Body of pancreas (tissue), 4 donors: ENCODE measurements around the gene C4orf51.

Experiments
- POLR2A ChIP-seq, 3 donors: fragments of 450-650 bp; IDR thresholded peaks; one replicate each; pipeline ENCODE4 v1.6.1; 2016; ENCODE audit warnings: antibody characterized with exemption in 3 of 3, mild to moderate bottlenecking in 2 of 3
- TF ChIP-seq, protein P1 (sequence below), 7 experiments: fragments of 450-650 bp in 4 of 7; fragments of 200-600 bp in 3 of 7; sonication (generic) in 3 of 7; IDR thresholded peaks; one replicate each; pipeline ENCODE4 v1.5.1; 2016 to 2019; ENCODE audit warnings: antibody characterized with exemption in 7 of 7

DNA sequence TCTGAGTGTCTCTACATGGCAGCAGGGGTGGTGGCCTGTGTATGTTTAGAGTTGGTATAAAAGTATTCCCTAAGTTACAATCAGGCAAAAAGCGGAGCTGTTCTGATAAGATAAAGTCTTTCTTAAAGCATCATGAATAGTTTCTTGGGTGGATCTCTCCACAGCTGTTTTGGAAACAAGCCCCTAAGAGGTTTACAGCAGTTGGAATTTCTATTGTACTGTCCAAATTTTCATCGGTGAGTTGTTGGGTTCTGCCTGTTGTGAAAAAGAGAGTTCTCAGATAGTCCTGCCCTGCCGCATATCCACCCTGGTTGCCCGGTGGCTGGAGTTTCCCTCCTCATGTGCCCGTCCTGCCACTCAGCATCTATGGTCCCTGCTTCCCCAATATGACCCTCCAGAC lies 50.1 kb downstream of the C4orf51 start:
- TF ChIP-seq, protein P1, sequence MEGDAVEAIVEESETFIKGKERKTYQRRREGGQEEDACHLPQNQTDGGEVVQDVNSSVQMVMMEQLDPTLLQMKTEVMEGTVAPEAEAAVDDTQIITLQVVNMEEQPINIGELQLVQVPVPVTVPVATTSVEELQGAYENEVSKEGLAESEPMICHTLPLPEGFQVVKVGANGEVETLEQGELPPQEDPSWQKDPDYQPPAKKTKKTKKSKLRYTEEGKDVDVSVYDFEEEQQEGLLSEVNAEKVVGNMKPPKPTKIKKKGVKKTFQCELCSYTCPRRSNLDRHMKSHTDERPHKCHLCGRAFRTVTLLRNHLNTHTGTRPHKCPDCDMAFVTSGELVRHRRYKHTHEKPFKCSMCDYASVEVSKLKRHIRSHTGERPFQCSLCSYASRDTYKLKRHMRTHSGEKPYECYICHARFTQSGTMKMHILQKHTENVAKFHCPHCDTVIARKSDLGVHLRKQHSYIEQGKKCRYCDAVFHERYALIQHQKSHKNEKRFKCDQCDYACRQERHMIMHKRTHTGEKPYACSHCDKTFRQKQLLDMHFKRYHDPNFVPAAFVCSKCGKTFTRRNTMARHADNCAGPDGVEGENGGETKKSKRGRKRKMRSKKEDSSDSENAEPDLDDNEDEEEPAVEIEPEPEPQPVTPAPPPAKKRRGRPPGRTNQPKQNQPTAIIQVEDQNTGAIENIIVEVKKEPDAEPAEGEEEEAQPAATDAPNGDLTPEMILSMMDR (IDR thresholded peaks at IDR 0.05), result no peak
- no peak for TF ChIP-seq POLR2A (IDR thresholded peaks at IDR 0.05)
